ENCODE data around the gene FRMD1. TPM values are rescaled to one million over a fixed set of nuclear protein-coding genes. Genes with fewer than 3 reads are reported as not detected.

Gene FRMD1
- polyA plus RNA-seq, 4 donors: 0.46 to 25.8 (median 14.3) TPM

GRCh38 chr6:168096271-168096764 lies 17.3 kb upstream of the FRMD1 start:
- no peak for DNase-seq (ENCODE audit: low read depth in 4 of 4, low spot score in 3 of 4)

DNA sequence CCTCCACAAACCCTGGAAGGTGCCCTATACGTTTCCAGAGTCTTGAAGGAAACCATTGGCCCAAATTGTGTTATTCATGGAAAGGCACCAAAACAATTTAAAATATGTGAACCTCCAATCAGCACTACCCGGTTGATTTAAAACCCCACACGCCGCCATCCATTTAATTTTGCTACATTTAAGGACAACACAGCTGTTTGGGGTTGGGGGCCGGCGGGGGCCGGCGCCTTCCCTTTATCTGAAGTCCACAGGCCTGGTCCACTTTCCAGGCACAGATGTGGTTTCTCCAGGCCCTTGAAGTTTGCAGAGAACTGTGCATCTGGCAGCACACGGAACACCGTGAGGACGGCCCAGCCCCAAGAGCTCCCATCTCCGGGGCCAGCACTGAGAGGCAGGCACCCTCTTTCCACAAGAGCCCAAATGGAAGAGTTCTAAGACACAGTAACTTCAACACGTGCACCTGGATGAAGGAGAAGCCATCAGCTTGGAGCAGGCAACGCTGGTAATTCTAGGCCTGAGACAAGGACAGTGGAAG lies 16.8 kb upstream of the FRMD1 start:
- DNase-seq (ENCODE audit: low read depth in 4 of 4, low spot score in 3 of 4): no peak

- no peak for DNase-seq (ENCODE audit: low read depth in 4 of 4, low spot score in 3 of 4)
Observed at GRCh38 chr6:168095171-168095691, 16.2 kb upstream of the FRMD1 start.

DNA sequence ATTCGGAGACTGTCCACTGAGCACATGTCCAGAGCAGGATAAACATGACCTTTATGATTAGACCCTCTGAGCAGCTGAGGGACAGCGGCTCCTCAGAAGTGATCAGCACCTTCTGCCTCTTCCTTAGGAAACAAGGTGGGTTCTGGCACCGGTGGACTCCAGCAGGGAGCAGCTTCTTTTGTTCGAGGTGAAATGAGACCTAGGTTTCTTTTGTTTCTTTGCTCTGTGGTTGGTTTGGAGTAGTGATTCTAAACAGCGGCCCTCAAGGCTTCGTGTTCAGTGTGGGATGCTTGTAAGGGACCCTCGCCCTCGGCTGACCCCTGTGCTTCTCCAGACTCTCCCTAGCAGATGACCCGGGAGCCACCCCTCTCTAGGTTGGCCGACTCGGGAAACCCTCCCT lies 14.6 kb upstream of the FRMD1 start:
- DNase-seq (ENCODE audit: low read depth in 4 of 4, low spot score in 3 of 4): no peak

DNA sequence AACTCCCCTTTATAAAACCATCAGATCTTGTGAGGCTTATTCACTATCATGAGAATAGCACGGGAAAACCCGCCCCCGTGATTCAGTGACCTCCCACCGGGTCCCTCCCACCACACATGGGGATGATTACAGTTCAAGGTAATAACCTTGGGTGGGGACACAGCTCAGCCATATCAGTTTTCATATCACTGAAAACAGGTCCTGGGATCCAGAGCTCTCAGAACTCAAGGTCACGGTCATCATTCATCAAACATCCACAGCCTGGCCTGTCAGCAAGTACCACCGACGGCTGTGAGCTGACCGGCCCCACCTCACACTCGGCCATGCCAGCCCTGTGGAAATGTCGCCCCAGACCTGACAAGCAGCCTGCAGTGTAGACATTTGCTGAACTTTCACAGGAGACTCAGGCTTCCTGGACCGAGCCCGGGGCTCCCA lies 14.1 kb upstream of the FRMD1 start:
- DNase-seq (ENCODE audit: low read depth in 4 of 4, low spot score in 3 of 4): no peak

DNA sequence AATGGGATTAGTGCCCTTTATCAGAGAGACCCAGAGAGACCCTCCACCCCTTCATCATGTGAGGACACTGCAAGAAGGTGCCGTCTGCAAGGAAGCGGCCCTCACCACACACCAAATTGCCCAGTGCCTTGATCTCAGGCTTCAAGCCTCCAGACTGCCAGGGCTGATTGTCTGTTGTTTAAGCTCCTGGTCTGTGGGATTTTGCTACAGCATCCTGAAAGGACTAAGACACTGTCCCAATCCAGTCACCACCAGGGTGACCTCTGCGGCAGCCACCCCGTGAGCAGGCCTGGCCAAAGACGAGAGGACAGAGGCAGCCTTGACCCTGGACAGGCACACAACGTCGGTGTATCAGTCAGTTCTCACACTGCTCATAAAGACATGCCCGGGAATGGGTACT lies 13.5 kb upstream of the FRMD1 start:
- DNase-seq (ENCODE audit: low read depth in 4 of 4, low spot score in 3 of 4): no peak

DNA sequence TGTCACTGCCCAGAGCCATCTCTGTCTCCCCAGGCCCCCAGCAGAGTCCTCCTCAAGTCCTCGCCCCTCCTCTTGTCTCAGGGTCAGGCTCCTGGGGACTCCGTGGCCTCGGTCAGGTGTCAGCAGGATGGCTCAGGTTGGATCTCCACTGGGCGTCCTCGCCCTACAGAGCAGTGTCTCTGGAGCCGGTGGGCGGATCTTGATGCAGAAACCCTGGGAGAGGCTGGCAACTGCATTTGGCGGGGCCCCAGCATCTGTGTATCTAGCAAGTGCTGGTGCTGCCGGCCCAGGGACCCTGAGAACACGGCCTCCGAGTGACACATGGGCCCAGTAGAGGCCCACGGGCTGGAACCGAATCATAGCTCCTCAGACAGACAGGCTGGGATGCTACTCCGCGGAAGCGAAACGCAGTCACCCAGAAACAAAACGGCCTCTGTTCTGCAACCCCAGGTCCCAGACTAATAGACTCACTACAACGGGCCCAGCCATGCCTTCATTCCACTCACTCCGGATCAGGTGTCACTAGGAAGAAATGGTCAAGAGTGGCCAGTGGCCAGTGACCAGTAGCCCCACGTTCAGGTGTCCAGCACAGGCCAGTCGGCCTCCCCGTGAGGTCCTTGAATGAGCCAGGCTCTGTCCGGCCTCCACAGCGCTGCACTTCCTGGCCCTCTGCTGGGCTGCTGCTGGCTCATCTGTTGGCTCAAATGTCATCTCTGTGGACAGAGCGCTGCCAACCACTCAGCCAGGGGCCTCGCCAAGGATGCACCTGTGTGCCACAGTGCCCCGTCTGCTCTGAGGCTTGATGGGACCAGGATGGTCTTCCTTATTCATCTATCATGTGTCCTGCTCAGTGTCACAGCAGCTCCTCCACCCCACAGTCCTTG lies 12.6 kb upstream of the FRMD1 start:
- DNase-seq (ENCODE audit: low read depth in 4 of 4, low spot score in 3 of 4): no peak

GRCh38 chr6:168090706-168091105 lies 11.7 kb upstream of the FRMD1 start:
- no peak for DNase-seq (ENCODE audit: low read depth in 4 of 4, low spot score in 3 of 4)

GRCh38 chr6:168090064-168090690 lies 11.2 kb upstream of the FRMD1 start:
- no peak for DNase-seq (ENCODE audit: low read depth in 4 of 4, low spot score in 3 of 4)

DNA sequence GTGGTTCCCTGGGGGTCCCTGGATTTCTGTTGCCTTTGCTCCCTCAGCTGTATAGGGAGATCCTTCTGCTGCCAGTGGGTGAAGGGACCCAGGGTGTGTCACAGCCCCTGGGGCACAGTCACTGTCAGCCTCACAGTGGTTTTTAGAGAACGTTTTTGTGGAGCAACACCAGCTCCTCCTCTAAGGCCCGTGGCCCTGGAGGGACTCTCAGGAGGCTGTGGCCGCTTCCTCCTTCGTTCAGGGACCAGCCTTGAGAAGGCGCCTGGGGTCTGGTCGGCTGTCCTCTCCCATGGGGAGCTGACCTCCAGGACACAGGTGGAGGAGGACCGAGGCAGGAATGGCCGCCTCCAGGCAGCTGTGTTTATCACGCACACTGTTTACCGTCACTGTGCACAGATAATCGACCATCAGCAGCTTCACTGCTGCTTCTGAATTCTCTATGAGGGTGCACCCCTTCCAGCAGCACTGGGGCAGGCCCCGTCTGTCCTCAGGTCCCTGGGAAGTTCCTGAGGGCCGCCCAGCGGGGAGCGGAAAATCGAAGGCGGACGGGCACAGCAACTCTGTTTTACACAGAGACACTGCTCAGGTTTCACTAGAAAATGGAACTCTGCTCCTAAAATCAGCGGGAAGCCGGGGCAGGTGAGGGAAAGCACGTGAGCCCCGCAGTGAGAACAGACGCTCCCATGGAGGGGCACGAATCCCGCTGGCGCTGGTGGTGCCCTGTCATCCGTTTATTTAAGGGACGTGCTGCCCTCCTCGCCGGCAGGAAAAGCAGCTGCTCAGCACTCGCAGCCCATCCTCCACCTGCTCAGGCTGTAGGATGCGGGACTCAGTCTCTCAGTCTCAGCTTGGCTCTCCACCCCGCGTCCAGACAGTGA lies 10.4 kb upstream of the FRMD1 start:
- DNase-seq (ENCODE audit: low read depth in 4 of 4, low spot score in 3 of 4): no peak

DNA sequence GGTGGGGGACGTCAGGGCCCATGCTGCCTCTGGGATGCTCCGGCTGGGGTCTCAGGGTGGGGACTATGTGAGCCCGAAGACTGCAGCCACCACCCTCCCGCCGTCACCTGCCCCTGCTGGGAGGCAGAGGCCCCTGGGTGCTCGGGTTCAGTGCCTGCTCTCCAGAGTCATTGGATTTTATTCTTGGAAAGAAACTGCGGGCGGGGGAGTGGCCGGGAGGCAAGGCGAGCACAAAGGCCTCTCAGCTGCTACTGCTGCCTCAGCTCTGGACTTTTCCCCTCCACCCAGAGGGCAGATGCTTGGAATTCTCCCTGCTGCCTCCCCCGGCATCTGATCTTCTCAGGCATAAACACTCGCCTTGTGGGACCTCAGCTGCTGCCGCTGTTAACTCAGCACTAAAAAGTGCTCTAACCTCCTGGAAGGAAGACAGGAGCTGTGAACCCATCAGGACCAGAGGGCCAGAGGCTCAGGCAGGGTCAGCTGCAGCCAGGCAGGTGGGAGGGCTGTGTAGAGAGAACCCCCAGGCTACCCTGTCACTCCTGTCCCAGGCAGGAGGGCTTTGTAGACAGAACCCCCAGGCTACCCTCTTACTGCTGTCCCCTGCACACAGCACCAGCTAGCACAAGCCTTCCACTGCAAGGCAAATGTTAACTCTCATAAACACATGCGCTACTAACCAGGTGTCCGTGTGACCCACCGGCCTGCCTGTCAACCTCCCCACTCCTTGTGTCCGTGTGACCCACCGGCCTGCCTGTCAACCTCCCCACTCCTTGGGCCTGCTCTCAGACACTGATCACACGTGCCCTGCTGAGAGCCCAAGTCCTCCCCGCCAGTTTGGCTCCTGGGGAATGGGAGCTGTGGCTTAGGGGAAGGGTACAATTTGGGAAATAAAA lies 9.4 kb upstream of the FRMD1 start:
- DNase-seq (ENCODE audit: low read depth in 4 of 4, low spot score in 3 of 4): peak; percentile 81 to 91 (median 87)

- no peak for DNase-seq (ENCODE audit: low read depth in 4 of 4, low spot score in 3 of 4)
Observed at GRCh38 chr6:168087436-168088160, 8.6 kb upstream of the FRMD1 start.

GRCh38 chr6:168086616-168087015 lies 7.6 kb upstream of the FRMD1 start:
- no peak for DNase-seq (ENCODE audit: low read depth in 4 of 4, low spot score in 3 of 4)

GRCh38 chr6:168086066-168086465 lies 7.1 kb upstream of the FRMD1 start:
- DNase-seq (ENCODE audit: low read depth in 4 of 4, low spot score in 3 of 4): no peak

GRCh38 chr6:168084465-168085160 lies 5.6 kb upstream of the FRMD1 start:
- DNase-seq (ENCODE audit: low read depth in 4 of 4, low spot score in 3 of 4): no peak

DNA sequence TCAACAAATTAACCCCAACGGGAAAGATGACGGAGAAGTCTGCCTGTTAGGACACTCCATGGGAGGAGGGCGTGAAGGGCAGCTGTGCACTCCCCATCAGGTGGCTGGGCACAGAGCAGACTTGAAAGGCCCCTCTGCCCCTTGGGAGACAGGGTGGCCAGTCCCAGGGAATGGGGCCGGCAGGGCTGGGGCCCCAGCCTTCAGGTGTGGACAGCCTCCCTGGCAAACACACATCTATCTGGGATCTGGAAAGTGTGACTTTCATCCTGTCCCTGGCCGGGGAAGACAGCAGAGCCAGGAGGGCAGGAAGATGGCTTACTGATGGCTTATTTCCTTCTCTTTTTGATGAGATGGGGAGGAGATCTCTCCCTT lies 4.5 kb upstream of the FRMD1 start:
- DNase-seq (ENCODE audit: low read depth in 4 of 4, low spot score in 3 of 4): no peak

DNA sequence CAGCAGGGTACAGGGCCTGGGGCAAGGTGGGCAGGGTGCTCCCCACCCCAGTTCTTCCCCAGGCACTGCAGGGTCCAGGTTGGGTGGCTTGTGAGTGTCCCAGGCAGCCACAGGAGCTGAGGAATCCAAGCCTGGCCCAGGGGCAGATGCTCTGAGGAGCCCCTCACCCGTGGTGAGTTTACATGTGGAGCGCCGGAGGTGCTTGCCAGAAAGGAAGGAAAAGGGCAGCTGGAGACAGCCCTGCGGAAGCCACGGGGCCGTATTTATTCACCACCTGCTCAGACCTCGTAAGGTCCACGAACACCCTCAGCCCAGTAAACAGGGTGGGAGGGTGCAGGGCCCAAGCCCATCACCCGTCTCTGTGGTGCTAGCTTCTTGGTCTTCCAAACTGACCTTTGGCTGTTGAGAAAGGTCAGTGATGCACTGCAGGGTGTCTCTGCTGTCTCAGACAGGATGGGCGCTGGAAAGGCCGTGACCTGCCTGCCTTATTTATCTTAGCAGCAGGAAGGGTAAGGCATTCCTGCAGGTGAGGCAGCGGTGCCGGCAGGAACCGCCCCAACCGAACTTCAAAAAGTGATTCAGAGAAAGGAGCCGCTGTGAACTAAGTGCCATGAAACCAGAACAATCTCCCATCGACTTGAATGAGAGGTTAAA lies 4.0 kb upstream of the FRMD1 start:
- no peak for DNase-seq (ENCODE audit: low read depth in 4 of 4, low spot score in 3 of 4)
